Activated CD8-positive, alpha-beta T cell treated with anti-CD3 and anti-CD28 coated beads for 36 hours (primary cell): Measurements from ENCODE around the gene GFPT2. TPM values are rescaled to one million over a fixed set of nuclear protein-coding genes. Genes with fewer than 3 reads are reported as not detected.

Source experiments
- ATAC-seq: fragments of 200-7000 bp; cut with Tn5 transposase; one replicate; pipeline ENCODE4 v1.10.0; 2021; ENCODE audit warnings: mild to moderate bottlenecking, moderate library complexity
- CTCF ChIA-PET: fragments of 350-600 bp; sonication (Branson Sonifier 250); formaldehyde crosslinking; loops from one replicate; lab custom pipeline; 2021; ENCODE audit warnings: antibody characterized with exemption; lab: Charles Lee
- POLR2A ChIA-PET: fragments of 350-600 bp; sonication (Branson Sonifier 250); formaldehyde crosslinking; loops from one replicate; lab custom pipeline; 2021; ENCODE audit warnings: antibody characterized with exemption; lab: Charles Lee
- DNase-seq: peaks from one replicate; pipeline ENCODE4 v3.0.0-alpha.2; 2020
- H3K27ac Mint-ChIP-seq: one replicate; pipeline ENCODE4 v1.8.0; 2021; ENCODE audit warnings: mild to moderate bottlenecking, mixed read lengths
- H3K27me3 Mint-ChIP-seq: one replicate; pipeline ENCODE4 v1.8.0; 2021; ENCODE audit warnings: mixed read lengths
- H3K36me3 Mint-ChIP-seq: one replicate; pipeline ENCODE4 v1.8.0; 2021; ENCODE audit warnings: low read depth, mixed read lengths
- H3K4me1 Mint-ChIP-seq: one replicate; pipeline ENCODE4 v1.8.0; 2021; ENCODE audit warnings: low read depth, mixed read lengths
- H3K4me3 Mint-ChIP-seq: one replicate; pipeline ENCODE4 v1.8.0; 2021; ENCODE audit warnings: mild to moderate bottlenecking, moderate library complexity, mixed read lengths
- H3K9me3 Mint-ChIP-seq: one replicate; pipeline ENCODE4 v1.8.0; 2021; ENCODE audit warnings: mixed read lengths
- intact Hi-C: fragments of 100-400 bp; cut with micrococcal nuclease; formaldehyde crosslinking; loops from one replicate; pipeline ENCODE4 v1.10.0; 2022
- total RNA-seq, 2 experiments: library from RNA; stranded (reverse); gene quantifications; one replicate each; pipeline ENCODE4 v1.2.3, GENCODE V29; 2021
- TF ChIP-seq, protein P1 (sequence below): fragments of 200-600 bp; IDR thresholded peaks from one replicate; pipeline ENCODE4 v1.8.0; 2022; ENCODE audit warnings: antibody characterized with exemption, mild to moderate bottlenecking

GFPT2 gene
- total RNA-seq, 2 experiments from 2014 or later, result not detected

DNA sequence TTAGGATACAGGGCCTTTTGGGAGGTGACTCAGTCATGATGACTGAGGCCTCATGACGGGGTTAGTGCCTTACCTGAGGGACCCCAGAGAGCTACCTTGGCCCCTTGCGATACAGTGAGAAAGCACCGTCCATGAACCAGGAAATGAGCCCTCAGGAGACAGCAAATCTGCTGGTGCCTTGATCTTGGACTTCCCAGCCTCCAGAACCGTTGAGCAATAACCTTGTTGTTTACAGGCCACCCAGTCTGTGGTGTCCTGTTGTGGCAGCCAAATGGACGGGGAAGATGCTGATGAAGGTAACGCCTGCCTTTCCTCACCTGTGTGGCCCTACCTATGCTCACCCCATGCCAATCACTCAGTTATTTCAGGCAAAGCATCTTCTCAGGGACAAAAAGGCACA, 5.6 kb upstream of the GFPT2 start:
- H3K4me3 Mint-ChIP-seq, result no peak overlapping the region
- no peaks in the 10 kb centered on the region for H3K9me3 Mint-ChIP-seq
- H3K36me3 Mint-ChIP-seq, result no peaks in the 10 kb centered on the region
- ChIA-PET CTCF (interaction anchor here (1.0 to 1.2 kb wide), 2 partner anchors 30 to 65 kb away, joined by 3 read pairs; no protein-coding TSS in a partner anchor), POLR2A (no interaction called here)
- peaks cover 5% of the 10 kb centered on the region for H3K4me1 Mint-ChIP-seq
- no peak overlapping the region for H3K27ac Mint-ChIP-seq
- TF ChIP-seq, protein P1, sequence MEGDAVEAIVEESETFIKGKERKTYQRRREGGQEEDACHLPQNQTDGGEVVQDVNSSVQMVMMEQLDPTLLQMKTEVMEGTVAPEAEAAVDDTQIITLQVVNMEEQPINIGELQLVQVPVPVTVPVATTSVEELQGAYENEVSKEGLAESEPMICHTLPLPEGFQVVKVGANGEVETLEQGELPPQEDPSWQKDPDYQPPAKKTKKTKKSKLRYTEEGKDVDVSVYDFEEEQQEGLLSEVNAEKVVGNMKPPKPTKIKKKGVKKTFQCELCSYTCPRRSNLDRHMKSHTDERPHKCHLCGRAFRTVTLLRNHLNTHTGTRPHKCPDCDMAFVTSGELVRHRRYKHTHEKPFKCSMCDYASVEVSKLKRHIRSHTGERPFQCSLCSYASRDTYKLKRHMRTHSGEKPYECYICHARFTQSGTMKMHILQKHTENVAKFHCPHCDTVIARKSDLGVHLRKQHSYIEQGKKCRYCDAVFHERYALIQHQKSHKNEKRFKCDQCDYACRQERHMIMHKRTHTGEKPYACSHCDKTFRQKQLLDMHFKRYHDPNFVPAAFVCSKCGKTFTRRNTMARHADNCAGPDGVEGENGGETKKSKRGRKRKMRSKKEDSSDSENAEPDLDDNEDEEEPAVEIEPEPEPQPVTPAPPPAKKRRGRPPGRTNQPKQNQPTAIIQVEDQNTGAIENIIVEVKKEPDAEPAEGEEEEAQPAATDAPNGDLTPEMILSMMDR, result no peak
- intact Hi-C loops, result no loop called here
- peaks cover 19% of the 10 kb centered on the region for H3K27me3 Mint-ChIP-seq
- no peak for DNase-seq
- no peak for ATAC-seq

DNA sequence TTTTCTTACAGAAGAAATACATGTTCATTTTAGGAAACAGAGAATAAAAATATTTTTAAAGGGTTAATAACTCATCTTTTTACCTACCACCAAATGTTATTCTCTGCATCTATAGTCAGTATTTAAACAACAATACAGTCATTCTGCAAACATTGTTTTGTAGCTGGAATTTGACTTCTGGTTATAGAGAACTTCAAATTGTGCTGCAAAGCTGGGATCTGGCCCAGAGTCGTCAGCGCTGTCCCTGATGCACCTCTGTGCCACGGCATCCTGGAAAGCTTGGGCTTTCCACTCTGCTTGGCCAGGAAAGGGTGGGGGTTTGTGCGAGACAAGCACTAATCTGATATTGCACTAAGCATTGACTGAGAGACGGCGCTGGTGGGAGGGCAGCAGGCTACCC, 5.0 kb upstream of the GFPT2 start:
- ATAC-seq (no peak), DNase-seq (no peak)
- ChIA-PET CTCF (interaction anchor here (1.0 to 1.2 kb wide), 2 partner anchors 29 to 64 kb away, joined by 3 read pairs; no protein-coding TSS in a partner anchor), POLR2A (no interaction called here)
- intact Hi-C loops, result no loop called here
- Mint-ChIP-seq H3K36me3 (no peaks in the 10 kb centered on the region), H3K27ac (no peak overlapping the region), H3K27me3 (peaks cover 19% of the 10 kb centered on the region), H3K9me3 (no peaks in the 10 kb centered on the region), H3K4me1 (peaks cover 5% of the 10 kb centered on the region), H3K4me3 (no peak overlapping the region)
- TF ChIP-seq, protein P1, result no peak

DNA sequence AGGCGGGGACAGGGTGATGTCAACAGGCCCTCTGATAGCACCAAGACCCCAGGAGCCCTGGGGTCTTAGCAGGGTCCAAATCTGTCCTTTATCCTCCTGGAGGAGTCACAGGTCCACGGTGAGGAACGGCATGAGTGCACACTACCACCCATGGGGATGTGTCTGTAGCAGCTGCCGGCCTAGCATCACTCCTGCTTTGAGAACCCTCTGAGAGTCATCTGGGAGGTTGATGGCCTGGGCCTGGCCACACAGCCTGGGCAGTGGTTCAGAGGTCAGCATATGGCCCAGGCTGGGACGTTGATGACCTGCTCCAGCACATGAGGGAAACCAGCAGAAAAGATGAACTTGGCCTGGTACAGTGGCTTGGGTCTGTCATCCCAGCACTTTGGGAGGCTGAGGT, 1.8 kb upstream of the GFPT2 start:
- DNase-seq, result no peak
- ChIA-PET CTCF (interaction anchor here (0.6 kb wide), 1 partner anchor 247 kb away, joined by 3 read pairs; no protein-coding TSS in a partner anchor), POLR2A (no interaction called here)
- Mint-ChIP-seq H3K4me3 (no peak overlapping the region), H3K27me3 (peaks cover 34% of the 10 kb centered on the region), H3K4me1 (peaks cover 5% of the 10 kb centered on the region), H3K27ac (no peak overlapping the region), H3K36me3 (no peaks in the 10 kb centered on the region), H3K9me3 (no peaks in the 10 kb centered on the region)
- intact Hi-C loops, result no loop called here
- TF ChIP-seq, protein P1, result no peak
- ATAC-seq, result no peak

DNA sequence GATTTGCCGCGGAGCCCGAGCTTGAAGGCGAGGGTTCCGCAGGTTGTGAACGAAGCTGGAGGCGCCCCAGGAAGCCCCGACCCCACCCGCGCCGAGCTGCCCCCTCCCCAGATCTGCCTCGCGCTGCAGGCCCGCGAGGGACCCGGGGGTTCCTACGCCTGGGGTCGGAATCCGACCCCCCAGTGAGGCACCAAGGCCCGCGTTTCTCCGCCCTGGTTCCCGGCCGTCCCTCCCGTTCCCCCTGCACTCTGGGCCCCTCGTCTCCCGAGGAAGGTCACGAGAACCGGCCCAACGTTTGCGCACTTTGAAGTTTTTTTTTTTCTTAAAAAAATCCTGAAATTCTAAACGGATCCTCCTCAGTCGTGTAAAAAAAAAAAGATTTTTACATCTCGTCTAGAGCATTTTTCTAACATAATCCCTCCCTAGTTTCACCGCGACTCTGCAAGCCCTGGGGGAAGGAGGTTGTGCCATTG, 880 bp upstream of the GFPT2 start:
- Mint-ChIP-seq H3K9me3 (no peaks in the 10 kb centered on the region), H3K27ac (no peak overlapping the region), H3K4me3 (peak overlapping the region; percentile 61), H3K4me1 (peaks cover 5% of the 10 kb centered on the region), H3K27me3 (peaks cover 34% of the 10 kb centered on the region), H3K36me3 (no peaks in the 10 kb centered on the region)
- CTCF ChIA-PET, result interaction anchor here (1.3 kb wide), 2 partner anchors 10 to 25 kb away, joined by 5 to 6 read pairs; no protein-coding TSS in a partner anchor
- intact Hi-C loops, result no loop called here
- TF ChIP-seq, protein P1, result no peak
- DNase-seq, result no peak
- POLR2A ChIA-PET, result no interaction called here
- no peak for ATAC-seq
